ENCODE results near the gene CD7. TPM values are rescaled to one million over a fixed set of nuclear protein-coding genes. Genes with fewer than 3 reads are reported as not detected.
A peak's percentile ranks its signal among the peaks of the same experiment; 100 is the strongest.

The CD7 gene
- total RNA-seq, 1 donor from 2014 or later, result not detected

GRCh38 chr17:82271401-82271800 is 46.0 kb downstream of the CD7 start:
- Mint-ChIP-seq H3K27ac (ENCODE audit: unreplicated experiment) (no peak overlapping the region), H3K4me1 (ENCODE audit: unreplicated experiment) (peaks cover 25% of the 10 kb centered on the region), H3K27me3 (ENCODE audit: unreplicated experiment) (peaks cover 22% of the 10 kb centered on the region), H3K4me3 (ENCODE audit: unreplicated experiment) (peak overlapping the region; percentile 95), H3K9me3 (ENCODE audit: unreplicated experiment) (no peaks in the 10 kb centered on the region), H3K36me3 (ENCODE audit: low read depth, unreplicated experiment) (peaks cover 30% of the 10 kb centered on the region)
- no peak for TF ChIP-seq CTCF (IDR thresholded peaks at IDR 0.05; ENCODE audit: unreplicated experiment)
- DNase-seq (ENCODE audit: low spot score), result no peak

GRCh38 chr17:82270651-82271050 is 46.8 kb downstream of the CD7 start:
- DNase-seq (ENCODE audit: low spot score), result no peak
- H3K4me3 Mint-ChIP-seq (ENCODE audit: unreplicated experiment), result peak overlapping the region; percentile 79
- TF ChIP-seq CTCF (IDR thresholded peaks at IDR 0.05; ENCODE audit: unreplicated experiment), result no peak
- peaks cover 19% of the 10 kb centered on the region for H3K27me3 Mint-ChIP-seq (ENCODE audit: unreplicated experiment)
- peaks cover 25% of the 10 kb centered on the region for H3K4me1 Mint-ChIP-seq (ENCODE audit: unreplicated experiment)
- no peaks in the 10 kb centered on the region for H3K9me3 Mint-ChIP-seq (ENCODE audit: unreplicated experiment)
- peaks cover 37% of the 10 kb centered on the region for H3K36me3 Mint-ChIP-seq (ENCODE audit: low read depth, unreplicated experiment)
- H3K27ac Mint-ChIP-seq (ENCODE audit: unreplicated experiment), result peak overlapping the region; percentile 67

- peak overlapping the region; percentile 67 for H3K27ac Mint-ChIP-seq (ENCODE audit: unreplicated experiment)
- H3K4me3 Mint-ChIP-seq (ENCODE audit: unreplicated experiment), result peak overlapping the region; percentile 79
- H3K36me3 Mint-ChIP-seq (ENCODE audit: low read depth, unreplicated experiment), result peaks cover 40% of the 10 kb centered on the region
- H3K27me3 Mint-ChIP-seq (ENCODE audit: unreplicated experiment), result peaks cover 16% of the 10 kb centered on the region
- no peak for DNase-seq (ENCODE audit: low spot score)
- TF ChIP-seq CTCF (IDR thresholded peaks at IDR 0.05; ENCODE audit: unreplicated experiment), result no peak
- no peaks in the 10 kb centered on the region for H3K9me3 Mint-ChIP-seq (ENCODE audit: unreplicated experiment)
- peaks cover 24% of the 10 kb centered on the region for H3K4me1 Mint-ChIP-seq (ENCODE audit: unreplicated experiment)
Measured at GRCh38 chr17:82269882-82270500, 47.4 kb downstream of the CD7 start.

- Mint-ChIP-seq H3K27me3 (ENCODE audit: unreplicated experiment) (peaks cover 14% of the 10 kb centered on the region), H3K4me3 (ENCODE audit: unreplicated experiment) (peak overlapping the region; percentile 60), H3K4me1 (ENCODE audit: unreplicated experiment) (peaks cover 23% of the 10 kb centered on the region), H3K9me3 (ENCODE audit: unreplicated experiment) (no peaks in the 10 kb centered on the region), H3K27ac (ENCODE audit: unreplicated experiment) (peak overlapping the region; percentile 66), H3K36me3 (ENCODE audit: low read depth, unreplicated experiment) (peaks cover 46% of the 10 kb centered on the region)
- TF ChIP-seq CTCF (IDR thresholded peaks at IDR 0.05; ENCODE audit: unreplicated experiment), result no peak
- no peak for DNase-seq (ENCODE audit: low spot score)
Measured at GRCh38 chr17:82269138-82269881, 48.1 kb downstream of the CD7 start.

Measured in endothelial cell (in vitro differentiated cells).